PC-9 (cell line): Measurements from ENCODE around the gene DYRK4.

Experiments used
- CTCF ChIP-seq: fragments of 200-600 bp; sonication (generic); conservative IDR thresholded peaks from 2 replicates; pipeline ENCODE4 v1.6.1; 2017; ENCODE audit warnings: mixed run types, antibody characterized with exemption, mild to moderate bottlenecking, moderate library complexity
- EZH2 ChIP-seq: fragments of 200-600 bp; sonication (generic); IDR thresholded peaks from 2 replicates; pipeline ENCODE4 v1.8.0; 2017; ENCODE audit warnings: antibody characterized with exemption, low read depth

GRCh38 chr12:4615667-4616066, 53.7 kb downstream of the DYRK4 start:
- TF ChIP-seq CTCF, result no peak
- TF ChIP-seq EZH2, result no peak
